Measurements from ENCODE around the gene LRRC17. TPM values are rescaled to one million over a fixed set of nuclear protein-coding genes. Genes with fewer than 3 reads are reported as not detected.

LRRC17 gene
- total RNA-seq, 1 experiment from 2014 or later = 0.42 TPM

DNA sequence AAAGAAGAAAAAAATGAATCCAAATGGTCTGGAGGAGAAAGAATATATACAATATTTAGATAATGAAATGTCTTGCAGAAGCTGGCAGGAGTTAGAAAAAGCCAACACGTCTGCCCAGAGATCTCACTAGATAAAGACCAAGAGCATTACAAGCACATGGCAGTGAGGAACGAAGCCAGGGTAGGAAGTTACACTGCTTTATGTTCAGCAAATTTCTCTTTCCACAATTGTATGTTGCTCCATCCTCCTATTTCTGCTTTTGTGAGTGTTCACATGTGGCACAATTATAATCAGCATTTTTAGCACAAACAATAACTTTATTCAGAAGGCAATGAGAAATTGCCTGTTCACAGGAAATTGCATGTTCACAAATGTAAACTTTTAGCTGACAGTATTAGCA, 53.7 kb downstream of the LRRC17 start:
- DNase-seq = no peak
- no peaks in the 10 kb centered on the region for H3K9me3 Mint-ChIP-seq (ENCODE audit: low read depth, unreplicated experiment)
- no peaks in the 10 kb centered on the region for H3K4me1 Mint-ChIP-seq (ENCODE audit: low read depth, unreplicated experiment)
- TF ChIP-seq, protein P1, sequence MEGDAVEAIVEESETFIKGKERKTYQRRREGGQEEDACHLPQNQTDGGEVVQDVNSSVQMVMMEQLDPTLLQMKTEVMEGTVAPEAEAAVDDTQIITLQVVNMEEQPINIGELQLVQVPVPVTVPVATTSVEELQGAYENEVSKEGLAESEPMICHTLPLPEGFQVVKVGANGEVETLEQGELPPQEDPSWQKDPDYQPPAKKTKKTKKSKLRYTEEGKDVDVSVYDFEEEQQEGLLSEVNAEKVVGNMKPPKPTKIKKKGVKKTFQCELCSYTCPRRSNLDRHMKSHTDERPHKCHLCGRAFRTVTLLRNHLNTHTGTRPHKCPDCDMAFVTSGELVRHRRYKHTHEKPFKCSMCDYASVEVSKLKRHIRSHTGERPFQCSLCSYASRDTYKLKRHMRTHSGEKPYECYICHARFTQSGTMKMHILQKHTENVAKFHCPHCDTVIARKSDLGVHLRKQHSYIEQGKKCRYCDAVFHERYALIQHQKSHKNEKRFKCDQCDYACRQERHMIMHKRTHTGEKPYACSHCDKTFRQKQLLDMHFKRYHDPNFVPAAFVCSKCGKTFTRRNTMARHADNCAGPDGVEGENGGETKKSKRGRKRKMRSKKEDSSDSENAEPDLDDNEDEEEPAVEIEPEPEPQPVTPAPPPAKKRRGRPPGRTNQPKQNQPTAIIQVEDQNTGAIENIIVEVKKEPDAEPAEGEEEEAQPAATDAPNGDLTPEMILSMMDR (IDR thresholded peaks at IDR 0.05; ENCODE audit: unreplicated experiment) = no peak
- no TSS peak for BruUV-seq (replicated peaks)
- intact Hi-C loops (cut with micrococcal nuclease; ENCODE audit: unreplicated experiment) = no loop called here
- no peak overlapping the region for H3K4me3 Mint-ChIP-seq (ENCODE audit: low read depth, unreplicated experiment)
- H3K27ac Mint-ChIP-seq (ENCODE audit: unreplicated experiment) = no peak overlapping the region
- H3K36me3 Mint-ChIP-seq (ENCODE audit: insufficient read depth, unreplicated experiment) = no peaks in the 10 kb centered on the region
- CTCF ChIA-PET = no interaction called here
- no peaks in the 10 kb centered on the region for H3K27me3 Mint-ChIP-seq (ENCODE audit: unreplicated experiment)

DNA sequence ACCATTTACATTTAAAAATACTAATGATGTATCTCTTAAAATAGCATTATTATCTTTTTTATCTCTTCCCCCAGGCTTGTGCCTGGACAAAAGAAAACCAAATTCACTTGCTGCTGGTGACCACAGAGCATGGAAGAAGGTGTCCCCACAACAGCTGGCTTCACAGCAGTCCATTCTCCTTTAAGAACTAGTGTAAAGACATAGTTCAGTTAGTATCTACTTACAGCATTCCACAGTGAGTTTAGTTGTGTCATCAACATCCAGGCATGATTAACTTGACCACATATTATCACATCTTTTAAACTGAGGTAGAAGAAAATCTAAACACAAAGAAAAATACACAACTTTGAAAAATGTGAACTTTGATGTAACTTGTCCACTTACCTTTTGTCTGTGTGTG, 55.0 kb downstream of the LRRC17 start:
- BruUV-seq (replicated peaks) = no TSS peak
- TF ChIP-seq, protein P1 (IDR thresholded peaks at IDR 0.05; ENCODE audit: unreplicated experiment) = no peak
- H3K27ac Mint-ChIP-seq (ENCODE audit: unreplicated experiment) = no peak overlapping the region
- DNase-seq = no peak
- CTCF ChIA-PET = no interaction called here
- H3K9me3 Mint-ChIP-seq (ENCODE audit: low read depth, unreplicated experiment) = no peaks in the 10 kb centered on the region
- no peaks in the 10 kb centered on the region for H3K36me3 Mint-ChIP-seq (ENCODE audit: insufficient read depth, unreplicated experiment)
- no peaks in the 10 kb centered on the region for H3K4me1 Mint-ChIP-seq (ENCODE audit: low read depth, unreplicated experiment)
- intact Hi-C loops (cut with micrococcal nuclease; ENCODE audit: unreplicated experiment) = no loop called here
- H3K27me3 Mint-ChIP-seq (ENCODE audit: unreplicated experiment) = no peaks in the 10 kb centered on the region
- no peak overlapping the region for H3K4me3 Mint-ChIP-seq (ENCODE audit: low read depth, unreplicated experiment)

DNA sequence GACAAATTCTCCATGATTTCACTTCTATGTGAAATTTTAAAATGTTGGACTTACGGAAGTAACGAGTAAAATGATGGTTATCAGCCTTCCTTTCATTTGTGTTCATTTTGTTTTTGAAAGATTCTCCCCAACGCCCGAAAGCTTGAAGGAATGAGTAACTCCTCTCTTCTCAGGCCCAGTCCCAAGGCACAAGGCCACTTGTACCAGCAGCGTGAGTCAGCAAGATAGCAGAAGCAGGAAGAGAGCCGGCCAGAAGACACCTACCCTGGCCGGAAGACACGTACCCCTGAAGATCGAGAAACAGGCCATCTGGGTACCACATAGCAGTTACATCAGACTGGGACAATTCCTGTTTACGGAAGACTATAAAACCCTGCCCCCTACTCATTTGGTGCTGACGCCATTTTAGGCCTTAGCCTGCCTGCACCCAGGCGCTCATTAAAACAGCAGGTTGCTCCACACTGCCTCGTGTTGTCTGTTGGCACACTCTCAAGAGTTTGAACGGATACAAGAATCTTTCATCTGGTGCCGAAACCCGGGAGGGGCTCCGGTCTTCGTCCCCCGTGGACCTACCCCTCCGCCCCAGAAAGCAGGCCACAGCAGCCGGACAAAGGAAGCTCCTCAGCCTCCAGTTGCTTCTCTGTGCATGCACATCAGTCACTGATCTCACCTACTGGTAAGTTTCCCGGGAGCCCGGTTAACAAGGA, 60.4 kb downstream of the LRRC17 start:
- CTCF ChIA-PET = no interaction called here
- TF ChIP-seq, protein P1 (IDR thresholded peaks at IDR 0.05; ENCODE audit: unreplicated experiment) = no peak
- no peak for DNase-seq
- no TSS peak for BruUV-seq (replicated peaks)
- intact Hi-C loops (cut with micrococcal nuclease; ENCODE audit: unreplicated experiment) = no loop called here
- H3K27me3 Mint-ChIP-seq (ENCODE audit: unreplicated experiment) = no peaks in the 10 kb centered on the region
- no peak overlapping the region for H3K4me3 Mint-ChIP-seq (ENCODE audit: low read depth, unreplicated experiment)
- peaks cover 2% of the 10 kb centered on the region for H3K9me3 Mint-ChIP-seq (ENCODE audit: low read depth, unreplicated experiment)
- H3K27ac Mint-ChIP-seq (ENCODE audit: unreplicated experiment) = no peak overlapping the region
- H3K4me1 Mint-ChIP-seq (ENCODE audit: low read depth, unreplicated experiment) = peaks cover 4% of the 10 kb centered on the region
- H3K36me3 Mint-ChIP-seq (ENCODE audit: insufficient read depth, unreplicated experiment) = peaks cover 3% of the 10 kb centered on the region

DNA sequence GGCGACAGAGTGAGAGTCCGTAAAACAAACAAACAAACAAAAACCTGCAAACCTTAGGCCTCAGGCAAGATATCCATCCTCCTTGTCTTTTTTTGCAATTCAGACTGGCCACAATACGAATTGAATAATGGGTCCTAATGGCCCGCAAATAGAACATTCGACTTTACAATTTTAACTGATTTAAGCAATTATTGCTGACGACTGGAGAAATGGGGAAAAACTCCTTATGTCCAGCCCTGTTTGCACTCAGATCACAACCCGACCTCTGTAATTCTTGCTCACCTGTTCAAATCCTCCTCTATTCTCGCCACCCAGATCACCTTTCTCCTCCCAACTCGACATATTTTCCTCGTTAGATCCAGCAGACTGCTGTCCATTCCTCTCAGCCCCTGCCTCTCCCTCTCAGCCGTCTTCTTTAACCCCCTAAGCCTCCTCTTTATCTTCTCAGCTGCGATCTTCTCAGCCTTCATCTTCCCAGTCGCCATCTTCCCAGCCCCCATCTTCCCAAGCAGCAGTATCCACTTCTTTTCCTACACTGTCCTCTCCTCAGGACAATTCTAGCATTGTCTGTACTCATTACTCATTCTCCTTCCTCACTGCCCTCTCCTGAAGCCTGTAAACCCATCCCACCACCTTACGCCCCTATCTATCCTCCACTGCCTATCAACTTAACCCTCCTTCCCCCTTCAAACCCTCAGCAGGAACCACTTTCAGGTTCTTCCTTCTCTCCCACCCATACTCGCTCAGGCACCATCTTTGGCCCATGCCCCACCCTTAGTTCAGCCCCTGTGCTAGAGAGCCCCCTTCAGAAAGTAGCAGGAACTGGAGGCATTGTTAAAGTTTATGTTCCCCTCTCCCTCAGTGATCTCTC, 61.8 kb downstream of the LRRC17 start:
- Mint-ChIP-seq H3K27me3 (ENCODE audit: unreplicated experiment) (no peaks in the 10 kb centered on the region), H3K36me3 (ENCODE audit: insufficient read depth, unreplicated experiment) (peaks cover 7% of the 10 kb centered on the region), H3K27ac (ENCODE audit: unreplicated experiment) (no peak overlapping the region), H3K4me3 (ENCODE audit: low read depth, unreplicated experiment) (no peak overlapping the region), H3K4me1 (ENCODE audit: low read depth, unreplicated experiment) (peaks cover 9% of the 10 kb centered on the region), H3K9me3 (ENCODE audit: low read depth, unreplicated experiment) (peaks cover 2% of the 10 kb centered on the region)
- intact Hi-C loops (cut with micrococcal nuclease; ENCODE audit: unreplicated experiment) = no loop called here
- BruUV-seq (replicated peaks) = no TSS peak
- TF ChIP-seq, protein P1 (IDR thresholded peaks at IDR 0.05; ENCODE audit: unreplicated experiment) = no peak
- no peak for DNase-seq
- CTCF ChIA-PET = no interaction called here
